Duodenal mucosa (tissue), 2 donors: ENCODE measurements around the gene HSPB6.
A peak's percentile ranks its signal among the peaks of the same experiment; 100 is the strongest.

Experiments used
- H3K27ac ChIP-seq: one replicate; pipeline ENCODE4 v1.7.0; 2013; ENCODE audit warnings: low read depth, low read length
- H3K27me3 ChIP-seq, 2 donors: one replicate each; pipeline ENCODE4 v1.7.0; 2013; ENCODE audit warnings: low read length in 2 of 2, control low read depth in 1 of 2; ENCODE audit not compliant: insufficient read depth in 2 of 2, control insufficient read depth in 1 of 2
- H3K36me3 ChIP-seq, 2 donors: one replicate each; pipeline ENCODE4 v1.7.0; 2013; ENCODE audit warnings: low read length in 2 of 2, control low read depth in 1 of 2; ENCODE audit not compliant: insufficient read depth in 2 of 2, control insufficient read depth in 1 of 2
- H3K4me1 ChIP-seq, 2 donors: one replicate each; pipeline ENCODE4 v1.7.0; 2013; ENCODE audit warnings: low read length in 2 of 2, control low read depth in 1 of 2; ENCODE audit not compliant: insufficient read depth in 2 of 2, control insufficient read depth in 1 of 2
- H3K4me3 ChIP-seq, 2 donors: one replicate each; pipeline ENCODE4 v1.7.0; 2013; ENCODE audit warnings: low read length in 2 of 2, low read depth in 1 of 2
- H3K9ac ChIP-seq, 2 donors: one replicate each; pipeline ENCODE4 v1.7.0; 2013; ENCODE audit warnings: low read length in 2 of 2, low read depth in 1 of 2
- H3K9me3 ChIP-seq, 2 donors: one replicate each; pipeline ENCODE4 v1.7.0; 2013; ENCODE audit warnings: low read length in 2 of 2, control low read depth in 1 of 2; ENCODE audit not compliant: control insufficient read depth in 1 of 2

HSPB6 gene

DNA sequence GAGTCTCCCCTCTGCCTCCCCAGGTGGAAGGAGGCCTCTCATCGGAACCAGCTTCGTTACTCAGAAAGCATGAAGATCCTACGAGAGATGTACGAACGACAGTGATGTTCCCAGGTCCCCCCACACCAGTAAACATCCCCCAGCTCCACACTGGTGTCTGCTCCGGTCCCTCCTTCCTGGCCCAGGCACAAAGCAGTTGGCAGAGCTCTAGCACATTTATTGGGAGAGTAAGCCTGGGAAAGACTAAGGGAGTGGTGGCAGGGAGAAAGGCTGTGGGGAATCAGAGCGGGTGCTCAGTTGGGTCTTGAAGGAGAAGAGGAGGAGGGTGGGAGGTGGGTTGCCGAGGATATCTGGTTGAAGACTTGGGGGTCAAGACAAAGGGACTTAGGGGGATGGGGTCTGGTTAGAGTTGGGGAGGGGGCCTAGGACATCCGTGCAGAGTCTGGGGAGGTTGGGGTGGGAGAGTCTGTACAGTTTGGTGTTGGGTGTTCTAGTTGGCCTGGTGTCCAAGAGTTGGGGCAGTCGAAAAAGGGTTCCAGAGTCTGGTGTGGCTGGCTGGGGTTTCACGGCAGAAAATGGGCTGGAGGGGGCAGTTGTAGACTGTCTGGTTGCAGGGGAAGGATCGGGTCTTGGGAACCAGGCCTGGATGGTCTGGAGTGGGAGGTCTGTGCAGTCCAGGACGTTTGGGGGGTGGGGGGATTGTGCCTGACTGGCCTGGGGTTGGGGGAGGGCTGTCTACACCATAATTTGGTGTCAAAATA, 2.3 kb downstream of the HSPB6 start:
- peaks cover 10 to 26% of the 10 kb centered on the region in 2 donors for H3K36me3 ChIP-seq
- H3K4me3 ChIP-seq = peak overlapping the region in 1 of 2 donors; percentile 52
- peaks cover 19 to 33% of the 10 kb centered on the region in 2 donors for H3K4me1 ChIP-seq
- no peaks in the 10 kb centered on the region for H3K9me3 ChIP-seq
- H3K9ac ChIP-seq = no peak overlapping the region
- H3K27me3 ChIP-seq = peaks cover 0 to 4% of the 10 kb centered on the region in 2 donors
- no peak overlapping the region for H3K27ac ChIP-seq

- Histone ChIP-seq H3K9me3 (no peaks in the 10 kb centered on the region), H3K27me3 (peaks cover 0 to 4% of the 10 kb centered on the region in 2 donors), H3K4me1 (peaks cover 15 to 32% of the 10 kb centered on the region in 2 donors), H3K27ac (no peak overlapping the region), H3K9ac (no peak overlapping the region), H3K36me3 (peaks cover 10 to 25% of the 10 kb centered on the region in 2 donors), H3K4me3 (no peak overlapping the region)
These were observed 3.0 kb downstream of the HSPB6 start for GRCh38 chr19:35753634-35754369.

- H3K4me3 ChIP-seq = no peak overlapping the region
- no peak overlapping the region for H3K9ac ChIP-seq
- H3K36me3 ChIP-seq = peaks cover 10 to 25% of the 10 kb centered on the region in 2 donors
- peaks cover 0 to 4% of the 10 kb centered on the region in 2 donors for H3K27me3 ChIP-seq
- no peak overlapping the region for H3K27ac ChIP-seq
- no peaks in the 10 kb centered on the region for H3K9me3 ChIP-seq
- peaks cover 17 to 31% of the 10 kb centered on the region in 2 donors for H3K4me1 ChIP-seq
These were observed 4.0 kb downstream of the HSPB6 start for GRCh38 chr19:35752746-35753350.

DNA sequence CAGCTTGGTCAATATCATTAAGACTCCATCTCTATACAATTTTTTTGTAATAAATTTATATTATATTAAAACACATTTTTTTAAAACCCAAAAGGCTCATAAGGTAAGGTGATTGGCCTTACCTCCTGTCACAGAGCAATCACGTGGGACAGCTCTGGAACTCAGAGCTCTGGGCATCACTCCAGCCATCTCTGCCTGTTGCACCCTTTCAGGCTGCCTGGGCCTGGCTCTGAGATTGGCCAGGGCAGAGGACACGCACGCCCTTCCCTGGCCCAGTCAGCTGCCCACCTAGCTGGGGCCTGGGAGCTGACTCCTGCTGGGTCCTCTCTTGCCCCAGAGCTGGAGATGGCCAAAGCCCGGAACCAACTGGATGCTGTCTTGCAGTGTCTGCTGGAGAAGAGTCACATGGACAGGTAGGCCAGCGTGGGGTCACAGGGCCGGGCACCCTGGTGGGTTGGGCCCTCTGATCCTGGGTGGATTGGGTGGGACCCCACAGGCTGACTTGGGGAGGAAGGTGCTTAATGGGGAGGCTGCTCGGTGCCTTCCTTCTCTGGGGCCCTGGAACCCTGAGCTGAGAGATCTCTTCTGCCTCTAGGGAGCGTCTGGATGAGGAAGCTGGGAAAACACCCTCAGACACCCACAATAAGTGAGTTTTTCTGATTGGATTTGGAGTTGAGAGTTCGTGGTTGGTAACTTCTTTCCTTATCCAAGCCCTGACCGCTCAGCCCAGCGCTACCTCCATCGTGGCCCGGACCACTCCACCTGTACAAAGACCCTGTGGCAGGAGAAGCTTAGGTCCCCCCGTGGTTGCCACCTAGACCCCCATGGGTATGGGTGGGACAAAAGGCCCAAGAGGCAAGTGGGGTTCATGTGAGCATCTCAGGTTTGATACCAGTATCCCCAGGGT, 4.7 kb downstream of the HSPB6 start:
- Histone ChIP-seq H3K9me3 (no peaks in the 10 kb centered on the region), H3K4me3 (no peak overlapping the region), H3K36me3 (peaks cover 10 to 25% of the 10 kb centered on the region in 2 donors), H3K27ac (no peak overlapping the region), H3K27me3 (peaks cover 0 to 4% of the 10 kb centered on the region in 2 donors), H3K4me1 (peaks cover 15 to 28% of the 10 kb centered on the region in 2 donors), H3K9ac (no peak overlapping the region)

DNA sequence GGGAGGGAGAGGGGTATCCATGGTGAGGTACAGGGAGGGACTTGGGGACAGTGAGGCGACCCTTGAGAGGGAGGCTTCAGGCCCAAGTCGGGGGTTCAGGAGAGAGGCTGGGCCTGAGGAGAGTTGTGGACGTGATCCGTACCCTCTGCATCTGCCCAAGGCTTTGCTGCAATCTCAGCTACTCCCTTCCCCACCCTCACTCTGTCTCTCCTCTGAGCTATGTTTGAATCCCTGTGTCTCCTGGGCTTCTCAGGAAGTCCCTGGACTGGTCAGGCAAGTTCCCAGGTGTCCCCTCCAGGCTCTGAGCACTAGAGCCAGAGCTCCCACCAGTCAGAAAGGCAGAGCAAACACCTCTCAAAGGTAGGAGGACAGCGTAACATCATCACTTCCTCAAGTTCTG, 6.7 kb downstream of the HSPB6 start:
- Histone ChIP-seq H3K27ac (no peak overlapping the region), H3K9ac (no peak overlapping the region), H3K4me3 (no peak overlapping the region), H3K4me1 (peaks cover 18 to 24% of the 10 kb centered on the region in 2 donors), H3K27me3 (no peaks in the 10 kb centered on the region), H3K9me3 (no peaks in the 10 kb centered on the region), H3K36me3 (peaks cover 10 to 25% of the 10 kb centered on the region in 2 donors)

DNA sequence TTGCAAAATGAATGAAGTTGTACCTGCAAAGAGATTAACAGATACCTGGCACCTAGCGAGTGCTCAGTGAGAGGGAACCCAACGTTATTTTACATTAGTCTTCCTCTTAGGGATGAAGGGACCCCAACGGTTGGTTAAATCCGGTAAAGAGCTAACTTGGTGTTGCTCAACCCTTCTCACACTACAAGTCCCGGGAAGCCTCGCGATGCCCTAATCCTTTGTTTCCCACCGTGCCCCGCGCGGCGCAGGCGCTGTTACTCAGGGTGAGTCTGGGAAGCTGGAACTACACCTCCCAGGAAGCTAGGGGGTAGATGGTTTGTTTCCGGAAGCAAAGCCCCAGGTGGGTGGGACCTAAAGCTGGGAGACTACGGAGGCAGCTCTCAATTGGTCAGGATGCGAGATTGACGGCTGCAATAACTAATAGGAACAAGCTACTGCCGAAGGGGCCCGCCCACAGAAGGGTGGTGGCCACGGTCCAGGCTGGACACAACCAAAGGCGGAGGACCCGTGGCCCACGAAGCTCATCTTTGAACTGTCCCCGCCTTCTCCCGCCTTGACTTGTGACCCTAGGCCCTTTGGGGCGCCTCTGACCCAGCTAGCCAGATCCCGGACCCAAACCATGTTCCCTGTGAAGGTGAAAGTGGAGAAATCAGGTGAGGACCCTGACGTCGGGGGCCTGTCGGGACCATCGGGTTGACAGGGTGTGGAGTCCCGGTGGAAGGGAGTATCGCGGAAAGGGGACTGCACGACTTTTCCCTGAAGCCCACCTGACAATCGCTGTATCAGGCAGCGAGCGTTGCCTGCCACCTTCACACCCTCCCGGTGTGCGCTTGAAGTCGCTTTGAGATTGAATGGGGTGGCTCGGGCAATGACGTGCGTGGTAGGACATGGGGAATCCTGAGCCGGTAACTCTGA, 8.5 kb downstream of the HSPB6 start, which contains the start of gene LIN37:
TSS of gene LIN37 (plus strand) at position 471 of the 915 bp plus-strand sequence. CDS start at position 620, 149 bp downstream.
- H3K27ac ChIP-seq = peak within 1 kb of the TSS; percentile 69

GRCh38 chr19:35746531-35746930, 10.3 kb downstream of the HSPB6 start:
- Histone ChIP-seq H3K36me3 (peaks cover 0 to 3% of the 10 kb centered on the region in 2 donors), H3K4me3 (peak overlapping the region; percentile 90 to 91), H3K27ac (no peak overlapping the region)

More for the DNA sequence above, 8.5 kb downstream of the HSPB6 start, which contains the start of gene LIN37:
- H3K9me3 ChIP-seq = no peaks in the 10 kb centered on the region
- H3K36me3 ChIP-seq = peaks cover 9 to 16% of the 10 kb centered on the region in 2 donors
- peak within 1 kb of the TSS; percentile 94 to 98 for H3K9ac ChIP-seq
- no peaks in the 10 kb centered on the region for H3K27me3 ChIP-seq
- H3K4me3 ChIP-seq = peak within 1 kb of the TSS; percentile 100
- H3K4me1 ChIP-seq = peaks cover 25 to 35% of the 10 kb centered on the region in 2 donors

DNA sequence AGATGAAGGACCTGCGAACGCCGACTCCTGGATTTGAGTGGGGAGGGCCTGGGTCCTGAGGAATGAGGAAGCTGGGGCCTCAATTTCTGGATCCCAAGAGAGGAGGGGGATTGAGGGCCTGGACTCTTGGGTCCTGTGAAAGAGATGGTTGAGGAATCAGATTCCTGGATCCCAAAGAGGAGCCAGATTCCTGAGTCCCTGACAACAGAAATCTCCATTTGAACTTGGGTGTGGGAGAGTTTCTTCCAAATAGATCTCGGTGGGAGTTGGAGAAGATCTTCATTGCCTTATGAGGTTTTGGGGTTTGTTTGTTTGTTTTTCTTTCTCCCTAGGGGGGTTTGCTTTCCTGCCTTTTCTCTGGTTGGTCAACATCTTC, 10.8 kb downstream of the HSPB6 start:
- peaks cover 26 to 36% of the 10 kb centered on the region in 2 donors for H3K4me1 ChIP-seq
- H3K9ac ChIP-seq = peak overlapping the region; percentile 85 to 88
- peak overlapping the region; percentile 20 for H3K27ac ChIP-seq
- H3K36me3 ChIP-seq = peaks cover 0 to 3% of the 10 kb centered on the region in 2 donors
- H3K27me3 ChIP-seq = no peaks in the 10 kb centered on the region
- H3K9me3 ChIP-seq = no peaks in the 10 kb centered on the region
- H3K4me3 ChIP-seq = peak overlapping the region; percentile 90 to 91

More at GRCh38 chr19:35746531-35746930, 10.3 kb downstream of the HSPB6 start:
- peak overlapping the region; percentile 85 to 88 for H3K9ac ChIP-seq
- H3K27me3 ChIP-seq = no peaks in the 10 kb centered on the region
- no peaks in the 10 kb centered on the region for H3K9me3 ChIP-seq
- H3K4me1 ChIP-seq = peaks cover 25 to 35% of the 10 kb centered on the region in 2 donors
